ENCODE data around the gene KLHDC2. TPM values are rescaled to one million over a fixed set of nuclear protein-coding genes. Genes with fewer than 3 reads are reported as not detected.

The KLHDC2 gene, protein sequence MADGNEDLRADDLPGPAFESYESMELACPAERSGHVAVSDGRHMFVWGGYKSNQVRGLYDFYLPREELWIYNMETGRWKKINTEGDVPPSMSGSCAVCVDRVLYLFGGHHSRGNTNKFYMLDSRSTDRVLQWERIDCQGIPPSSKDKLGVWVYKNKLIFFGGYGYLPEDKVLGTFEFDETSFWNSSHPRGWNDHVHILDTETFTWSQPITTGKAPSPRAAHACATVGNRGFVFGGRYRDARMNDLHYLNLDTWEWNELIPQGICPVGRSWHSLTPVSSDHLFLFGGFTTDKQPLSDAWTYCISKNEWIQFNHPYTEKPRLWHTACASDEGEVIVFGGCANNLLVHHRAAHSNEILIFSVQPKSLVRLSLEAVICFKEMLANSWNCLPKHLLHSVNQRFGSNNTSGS
- total RNA-seq, result 100 to 1,000 TPM in 1 of 4 donors, 10 to 100 TPM in 3; 75.8 to 104 (median 83.6) TPM

DNA sequence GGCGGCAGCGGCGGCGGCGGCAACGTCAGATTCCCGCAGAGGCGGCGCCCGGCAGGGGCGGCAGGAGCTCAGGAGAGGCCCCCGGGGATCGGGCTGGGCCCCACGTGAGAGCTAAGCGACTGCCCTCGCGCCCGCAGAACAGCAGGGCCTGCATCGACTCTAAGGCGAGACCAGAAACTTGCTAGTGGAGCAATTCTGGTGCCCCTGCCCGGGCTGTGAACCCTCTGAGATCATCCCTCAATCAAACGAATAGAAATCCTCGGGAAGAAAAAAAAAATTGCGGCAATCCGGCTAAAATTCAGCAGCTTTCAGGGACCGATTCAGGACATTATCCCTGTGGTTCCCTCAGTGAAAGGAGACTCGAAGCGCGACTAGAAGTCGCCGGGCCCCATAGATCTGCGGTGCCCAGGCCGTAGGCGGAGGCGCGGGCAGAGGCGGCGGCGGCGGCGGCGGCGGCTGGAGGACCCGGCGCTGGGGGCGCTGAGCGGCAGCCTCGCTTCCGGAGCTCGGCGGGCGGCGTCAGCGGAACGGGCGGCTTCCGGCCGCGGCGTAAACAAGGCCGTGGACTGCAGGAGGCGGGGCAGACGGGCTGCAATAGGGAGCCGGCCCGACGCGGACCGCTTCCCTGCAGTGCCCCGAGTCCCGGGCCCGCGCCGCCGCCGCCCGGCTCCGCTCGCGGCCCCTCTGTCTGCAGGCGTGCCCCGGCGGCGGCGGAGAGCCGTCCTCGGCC is at the start of gene KLHDC2:
Gene KLHDC2 (plus strand): TSS at position 583 of the 730 bp plus-strand sequence. CDS start 316 bp downstream, outside the sequence.
- TF ChIP-seq, protein P1, sequence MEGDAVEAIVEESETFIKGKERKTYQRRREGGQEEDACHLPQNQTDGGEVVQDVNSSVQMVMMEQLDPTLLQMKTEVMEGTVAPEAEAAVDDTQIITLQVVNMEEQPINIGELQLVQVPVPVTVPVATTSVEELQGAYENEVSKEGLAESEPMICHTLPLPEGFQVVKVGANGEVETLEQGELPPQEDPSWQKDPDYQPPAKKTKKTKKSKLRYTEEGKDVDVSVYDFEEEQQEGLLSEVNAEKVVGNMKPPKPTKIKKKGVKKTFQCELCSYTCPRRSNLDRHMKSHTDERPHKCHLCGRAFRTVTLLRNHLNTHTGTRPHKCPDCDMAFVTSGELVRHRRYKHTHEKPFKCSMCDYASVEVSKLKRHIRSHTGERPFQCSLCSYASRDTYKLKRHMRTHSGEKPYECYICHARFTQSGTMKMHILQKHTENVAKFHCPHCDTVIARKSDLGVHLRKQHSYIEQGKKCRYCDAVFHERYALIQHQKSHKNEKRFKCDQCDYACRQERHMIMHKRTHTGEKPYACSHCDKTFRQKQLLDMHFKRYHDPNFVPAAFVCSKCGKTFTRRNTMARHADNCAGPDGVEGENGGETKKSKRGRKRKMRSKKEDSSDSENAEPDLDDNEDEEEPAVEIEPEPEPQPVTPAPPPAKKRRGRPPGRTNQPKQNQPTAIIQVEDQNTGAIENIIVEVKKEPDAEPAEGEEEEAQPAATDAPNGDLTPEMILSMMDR (IDR thresholded peaks at IDR 0.05; ENCODE audit: low read depth), result no peak

DNA sequence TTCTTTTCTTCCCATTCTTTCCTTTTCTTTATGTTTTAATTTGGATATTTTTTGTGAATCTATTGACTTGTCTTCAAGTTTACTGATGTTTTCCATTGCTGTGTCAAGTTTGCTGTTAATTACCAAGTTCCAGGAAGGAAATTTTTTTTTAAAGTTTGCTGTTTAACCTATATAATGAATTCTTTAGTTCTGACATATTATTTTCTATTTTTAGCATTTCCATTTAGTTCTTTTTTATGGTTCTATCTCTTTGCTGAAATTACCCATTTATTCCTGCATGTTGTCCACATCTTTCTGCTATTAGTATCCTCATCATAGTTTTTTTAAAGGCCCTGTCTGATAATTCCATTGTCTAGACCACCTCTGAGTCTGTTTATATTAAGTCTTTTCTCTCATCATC is 47.2 kb upstream of the KLHDC2 start:
- TF ChIP-seq, protein P1 (IDR thresholded peaks at IDR 0.05; ENCODE audit: low read depth), result no peak

DNA sequence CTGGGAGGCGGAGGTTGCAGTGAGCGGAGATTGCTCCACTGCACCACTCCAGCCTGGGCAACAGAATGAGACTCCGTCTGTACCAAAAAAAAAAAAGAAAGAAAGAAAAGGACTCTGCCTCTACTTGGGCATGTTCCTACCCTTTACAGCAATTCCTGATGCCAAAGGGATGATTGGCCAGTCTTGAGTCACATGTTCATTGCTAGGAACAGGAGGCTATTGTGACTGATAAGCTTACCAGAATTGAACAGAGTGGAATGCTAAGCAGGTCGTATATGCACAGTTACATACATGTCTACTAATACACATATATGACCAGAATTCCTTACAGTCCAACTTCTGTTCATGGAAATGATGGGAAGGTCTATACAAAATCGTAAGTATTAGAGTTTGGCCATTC is 40.8 kb upstream of the KLHDC2 start:
- TF ChIP-seq, protein P1 (IDR thresholded peaks at IDR 0.05; ENCODE audit: low read depth), result no peak

DNA sequence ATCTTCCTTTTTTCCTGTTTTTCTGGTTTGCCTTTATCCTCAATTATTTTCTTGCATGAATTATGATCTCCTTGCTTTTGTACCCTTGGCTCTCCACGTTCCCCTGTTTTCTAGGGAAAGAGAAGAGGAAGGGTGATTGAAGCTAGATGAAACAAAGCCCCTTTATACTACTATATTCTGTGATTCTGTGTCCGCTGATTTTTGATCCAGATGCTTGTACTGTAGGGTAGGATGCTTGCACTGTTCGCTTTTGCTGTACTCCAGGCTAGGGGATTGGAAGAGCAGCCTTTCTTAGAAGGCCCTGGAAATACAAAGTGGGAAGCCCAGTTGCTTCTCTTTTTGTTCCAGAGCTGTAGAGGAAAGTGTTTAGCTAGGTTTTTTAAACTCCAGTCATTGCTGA is 35.1 kb upstream of the KLHDC2 start:
- TF ChIP-seq, protein P1 (IDR thresholded peaks at IDR 0.05; ENCODE audit: low read depth), result no peak

DNA sequence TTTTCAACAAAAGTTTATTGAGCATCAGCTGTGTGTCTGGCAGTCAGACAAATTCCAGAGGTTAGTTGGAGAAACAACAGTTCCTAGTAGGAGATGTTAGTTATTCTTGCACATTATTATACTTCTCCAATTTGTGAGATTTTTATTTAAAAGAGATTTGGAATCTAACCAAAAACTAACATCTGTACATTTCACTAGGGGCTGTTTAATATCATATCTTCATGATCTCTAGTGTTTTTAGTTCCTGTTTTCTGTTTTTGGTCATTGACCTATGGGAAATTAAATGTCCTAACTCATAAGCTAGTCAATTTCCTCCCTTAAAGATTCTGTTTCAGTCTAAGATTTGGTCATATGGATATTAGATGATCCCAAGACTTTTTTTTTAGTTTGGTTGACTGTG is 34.1 kb upstream of the KLHDC2 start:
- TF ChIP-seq, protein P1 (IDR thresholded peaks at IDR 0.05; ENCODE audit: low read depth), result no peak

DNA sequence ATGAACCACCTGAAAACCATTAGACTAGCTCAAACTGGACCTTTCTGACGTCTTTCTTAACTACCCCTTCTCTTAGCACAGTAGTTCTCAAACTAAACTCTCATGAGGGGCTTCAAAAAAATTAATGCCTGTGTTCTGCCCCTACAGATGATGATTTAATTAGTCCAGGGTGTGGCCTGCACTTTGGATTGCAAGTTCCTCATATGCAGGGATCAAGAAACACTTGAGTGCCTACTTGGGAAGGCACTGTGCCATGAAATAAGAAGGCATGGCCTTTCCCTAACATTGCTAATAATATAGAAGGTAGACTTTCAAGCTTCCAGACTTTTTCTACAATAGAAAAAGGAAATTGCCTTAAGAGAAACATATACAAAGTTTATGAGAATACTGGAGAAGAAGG is 22.8 kb upstream of the KLHDC2 start:
- TF ChIP-seq, protein P1 (IDR thresholded peaks at IDR 0.05; ENCODE audit: low read depth), result no peak

DNA sequence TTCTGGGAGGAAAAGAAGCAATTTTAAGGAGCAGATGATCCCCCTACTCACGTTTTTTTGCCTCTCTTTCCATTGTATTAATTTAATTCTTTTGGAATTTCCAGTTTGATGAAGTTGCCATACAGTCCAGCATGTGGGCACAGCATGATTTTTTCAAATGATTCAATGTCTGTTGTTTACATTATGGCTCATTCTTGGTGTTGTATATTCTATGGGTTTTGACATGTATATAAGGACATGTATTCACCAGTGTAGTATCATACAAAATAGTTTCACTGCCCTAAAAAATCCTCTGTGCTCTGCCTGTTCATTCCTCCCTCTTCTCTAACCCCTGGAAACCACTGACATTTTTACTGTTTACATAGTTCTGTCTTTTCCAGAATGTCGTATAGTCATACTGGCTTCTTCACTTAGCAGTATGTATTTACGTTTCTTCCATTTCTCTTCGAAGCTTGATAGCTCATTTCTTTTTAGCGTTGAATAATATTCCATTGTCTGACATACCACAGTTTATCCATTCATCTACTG is 13.3 kb upstream of the KLHDC2 start:
- TF ChIP-seq, protein P1 (IDR thresholded peaks at IDR 0.05; ENCODE audit: low read depth), result no peak
